D341Med (cell line): Measurements from ENCODE around the gene VPS13C.

ENCODE experiments used
- DNase-seq: peaks from one replicate; pipeline ENCODE4 v3.0.0; 2012; ENCODE audit warnings: low spot score

VPS13C gene

DNA sequence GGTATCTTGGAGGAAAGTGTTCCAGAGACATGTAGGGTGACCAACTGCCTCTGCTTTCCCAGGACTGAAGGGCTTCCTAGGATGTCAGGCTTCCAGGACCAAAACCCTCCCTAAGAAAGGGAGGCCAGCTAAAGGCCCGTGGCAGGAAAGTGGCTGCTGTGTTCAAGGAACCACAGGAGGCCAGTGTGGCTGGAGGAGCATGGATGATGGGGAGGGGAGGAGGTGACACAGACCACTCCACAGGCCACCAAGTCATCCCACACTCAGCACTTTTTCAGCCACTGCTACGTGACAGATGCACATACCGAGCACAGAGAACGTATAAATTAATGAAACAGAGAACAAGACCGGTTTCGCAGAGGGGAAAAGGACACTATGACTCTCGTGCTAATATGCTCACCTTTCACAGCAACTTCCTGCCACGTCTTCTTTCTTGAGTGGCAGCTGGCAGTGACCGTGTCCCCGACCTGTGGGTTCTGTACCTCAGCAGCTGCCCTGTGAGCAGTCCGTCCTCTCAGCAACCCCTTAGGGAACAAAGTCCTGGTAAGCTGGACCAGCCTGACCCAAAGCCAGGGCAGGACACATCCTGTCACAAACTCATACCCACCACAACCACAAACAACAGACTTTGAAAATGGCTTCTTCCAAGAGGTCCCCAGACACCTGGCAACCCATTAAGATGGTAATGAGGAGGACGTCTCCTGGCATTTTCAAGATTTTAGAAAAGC, 244.7 kb downstream of the VPS13C start:
- DNase-seq = no peak

DNA sequence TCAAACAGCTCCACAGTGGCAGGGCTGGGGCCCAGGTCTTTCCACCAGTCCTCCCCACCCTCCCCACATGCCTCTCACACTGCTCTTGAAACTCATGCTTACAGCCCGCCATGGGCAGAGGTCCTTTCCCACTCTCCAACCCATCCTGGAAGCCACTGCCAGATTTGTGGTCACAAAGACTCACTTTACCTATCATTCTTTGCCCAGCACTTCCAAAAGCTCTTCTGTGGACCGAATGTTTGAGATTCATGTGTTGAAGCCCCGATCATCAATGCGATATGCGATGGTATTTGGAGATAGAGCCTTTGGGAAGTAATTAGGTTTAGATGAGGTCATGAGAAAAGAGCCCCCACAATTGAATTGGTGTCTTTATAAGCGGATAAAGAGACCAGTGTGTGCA, 247.8 kb downstream of the VPS13C start:
- DNase-seq = no peak

DNA sequence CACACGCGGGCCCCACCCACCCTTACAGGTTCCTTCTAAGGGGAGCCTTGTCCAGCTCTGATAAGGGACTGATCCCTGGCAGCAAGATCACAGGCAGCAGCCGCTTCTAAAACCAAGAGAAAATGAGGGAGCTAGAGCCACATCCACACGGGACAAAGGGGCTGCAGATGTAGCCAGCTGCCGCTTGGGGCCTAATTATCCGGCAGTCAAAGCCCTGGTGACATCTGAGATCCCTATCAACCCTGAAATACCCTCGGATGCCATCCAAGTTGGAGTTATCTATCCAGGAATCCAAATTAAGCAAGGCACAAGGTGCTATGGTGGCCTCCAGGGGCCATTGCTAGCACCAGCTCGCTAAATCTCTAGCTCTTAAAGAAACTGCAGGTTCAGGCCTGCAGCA, 248.3 kb downstream of the VPS13C start:
- DNase-seq = no peak

DNA sequence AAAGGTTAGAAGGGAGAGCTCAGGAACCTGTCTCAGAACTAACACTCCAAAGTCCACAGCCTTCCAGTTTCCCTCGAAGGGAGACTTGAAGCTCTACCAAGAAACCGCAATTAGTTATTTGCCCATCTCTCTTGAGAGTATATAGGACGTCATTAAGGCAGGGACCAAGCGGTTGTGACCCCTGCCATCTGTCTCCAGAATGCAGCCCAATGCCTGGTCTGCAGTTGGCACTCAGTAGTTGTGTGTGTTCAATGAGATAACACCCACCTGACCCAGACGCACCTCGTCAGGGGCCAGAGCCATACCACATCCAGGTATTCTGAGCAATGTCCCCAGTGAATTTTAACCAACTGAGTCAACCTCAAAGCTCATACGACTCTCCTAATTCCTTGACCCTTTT, 251.0 kb downstream of the VPS13C start:
- DNase-seq = no peak

DNA sequence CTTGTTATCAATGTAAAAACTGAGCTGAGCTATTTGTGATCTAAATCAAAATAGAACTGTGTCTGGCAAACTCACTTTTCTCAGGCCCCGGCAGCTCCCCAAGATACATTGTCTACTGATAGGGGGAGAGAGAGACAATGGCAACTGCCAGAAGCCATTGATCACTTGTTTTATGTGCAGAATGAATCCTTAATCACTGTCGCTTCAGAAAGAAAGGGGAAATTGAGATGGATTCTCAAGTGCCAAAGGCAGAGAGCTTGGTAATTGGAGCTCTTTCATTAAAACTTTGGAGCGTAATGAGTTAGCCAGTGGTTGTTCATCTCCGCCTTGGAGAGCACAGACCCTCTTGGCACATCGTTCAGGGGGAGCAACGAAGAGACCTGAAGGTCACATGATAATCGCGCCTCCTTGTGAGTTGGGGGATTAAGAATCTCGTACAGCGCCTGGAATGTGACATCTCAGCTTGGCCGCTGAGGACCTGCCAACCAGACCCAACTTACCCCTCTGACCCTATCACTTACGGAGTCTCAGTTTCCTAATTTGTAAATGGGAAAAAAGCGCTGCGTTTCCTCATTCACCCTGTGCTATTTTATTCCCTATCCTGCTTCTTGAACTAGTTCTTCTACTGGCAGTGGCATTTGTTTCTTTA, 252.8 kb downstream of the VPS13C start:
- DNase-seq = no peak
